Measurements from ENCODE around the gene SMPD4.
"Not testable (repeated sequence)": the region's sequence is repeated elsewhere in the genome, so short reads cannot be mapped to it uniquely, and the experiment has no call there.

SMPD4 gene

GRCh38 chr2:130187268-130187667, 5.9 kb upstream of the SMPD4 start:
- no peak for DNase-seq

DNA sequence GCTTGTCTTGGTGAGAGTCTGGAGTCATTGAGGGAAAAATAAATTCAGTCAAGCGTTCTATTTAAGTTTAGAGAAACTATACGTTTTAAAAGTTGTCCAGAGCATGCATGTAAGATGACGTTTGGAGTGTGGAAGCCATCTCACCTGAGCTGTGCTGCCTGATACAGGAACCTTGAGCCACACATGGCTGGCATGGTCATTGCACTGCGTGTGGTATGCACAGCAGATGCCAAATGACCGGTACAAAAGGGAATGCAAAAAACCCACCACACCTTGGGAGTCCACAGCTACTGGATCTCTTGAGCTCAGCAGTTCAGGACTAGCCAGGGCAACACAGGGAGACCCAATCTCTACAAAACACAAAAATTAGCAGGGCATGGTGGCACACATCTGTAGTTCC, 5.0 kb upstream of the SMPD4 start:
- DNase-seq, result no peak

DNA sequence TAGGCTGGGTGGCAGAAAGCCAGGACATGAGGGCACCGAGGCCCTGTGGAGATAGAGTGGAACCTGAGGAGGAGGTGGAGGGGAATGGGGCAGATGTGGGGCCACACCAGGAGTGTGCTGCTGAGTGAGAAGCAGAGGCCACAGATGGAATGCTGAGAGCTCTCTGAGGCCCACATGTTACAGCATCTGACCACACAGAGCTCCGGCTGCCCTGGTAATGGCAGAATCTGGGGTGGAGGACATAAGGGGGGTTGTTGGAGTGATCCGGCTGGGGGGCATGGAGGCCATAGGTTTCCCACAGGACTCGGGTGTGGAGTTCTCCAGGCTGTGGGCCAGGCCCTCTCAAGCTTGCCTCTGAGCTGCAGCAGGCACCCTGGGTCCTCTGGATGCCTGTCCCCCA, 4.5 kb upstream of the SMPD4 start:
- no peak for DNase-seq

DNA sequence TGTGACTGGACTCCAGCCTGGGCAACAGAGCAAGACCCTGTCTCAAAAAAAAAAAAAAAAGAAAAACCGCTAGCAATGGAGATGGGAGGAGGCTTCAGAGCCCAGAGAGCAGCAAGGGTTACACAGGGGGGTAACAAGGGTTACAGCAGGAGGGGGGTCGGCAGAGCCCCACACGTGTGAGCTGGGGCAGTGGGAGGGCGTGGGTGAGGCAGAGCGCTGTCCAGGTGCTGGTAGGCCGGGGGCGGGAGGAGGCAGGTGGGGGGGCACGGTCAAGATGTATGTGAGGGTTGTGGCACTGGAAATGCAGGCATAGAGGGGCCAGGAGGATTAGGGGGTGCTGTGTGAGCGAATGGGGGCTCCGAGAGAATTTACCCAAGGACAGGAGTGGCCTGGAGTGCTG, 4.0 kb upstream of the SMPD4 start:
- DNase-seq, result no peak

DNA sequence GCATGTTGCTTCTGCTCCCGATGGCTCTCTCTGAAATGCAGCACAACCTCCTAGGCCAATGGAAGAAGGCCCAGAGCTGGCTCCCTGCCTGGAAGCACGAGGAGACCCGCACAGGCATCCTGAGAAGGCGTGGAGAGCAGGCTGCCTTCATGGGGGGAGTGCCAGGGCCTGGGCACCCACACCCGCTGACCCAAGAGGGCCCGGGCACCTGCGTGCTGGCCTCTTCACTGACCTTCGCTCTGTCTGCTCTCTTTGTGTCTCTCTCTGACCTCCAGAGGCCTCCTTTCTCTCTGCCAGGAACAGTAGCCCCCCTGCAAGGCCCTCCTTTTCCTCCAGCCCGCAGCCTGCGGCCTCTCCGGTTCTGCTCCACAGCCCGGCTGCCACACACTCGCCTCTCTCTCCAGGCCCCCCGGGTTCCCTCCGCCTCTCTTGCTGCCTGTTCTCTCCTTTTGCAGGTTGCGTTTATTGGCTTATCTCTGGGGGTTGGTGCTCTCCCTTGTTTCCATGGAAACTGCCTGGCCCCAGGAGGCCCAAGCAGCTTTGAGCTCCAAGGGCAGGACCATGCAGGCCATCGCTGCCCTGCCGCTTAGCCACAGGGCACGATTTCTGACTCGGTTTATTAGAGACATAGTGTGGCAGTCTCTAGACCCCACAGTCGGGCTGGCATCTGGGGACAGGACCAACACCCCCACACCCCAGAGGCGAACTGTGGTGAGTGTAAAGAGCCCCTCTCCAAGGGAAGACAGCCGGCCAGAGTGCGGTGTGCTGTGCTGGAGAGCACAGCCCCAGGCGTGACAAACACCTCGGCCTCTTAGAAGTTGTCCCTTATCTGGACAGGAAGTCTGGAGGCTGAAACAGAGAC, 2.3 kb upstream of the SMPD4 start:
- no peak for DNase-seq

- DNase-seq, result not testable (repeated sequence)
These were observed 1.6 kb upstream of the SMPD4 start for GRCh38 chr2:130182826-130183511.

GRCh38 chr2:130181880-130182682, 679 bp upstream of the SMPD4 start, which contains the start of gene MZT2B:
TSS of gene MZT2B (plus strand) at chr2:130182262. CDS start at chr2:130182283, 21 bp downstream.
- DNase-seq, result peak; percentile 65

GRCh38 chr2:130180404-130181324, 738 bp downstream of the SMPD4 start:
- DNase-seq, result not testable (repeated sequence)

GRCh38 chr2:130174866-130175265, 6.5 kb downstream of the SMPD4 start:
- DNase-seq, result not testable (repeated sequence)

- DNase-seq, result no peak
These were observed 11.5 kb downstream of the SMPD4 start for GRCh38 chr2:130169896-130170295.

DNA sequence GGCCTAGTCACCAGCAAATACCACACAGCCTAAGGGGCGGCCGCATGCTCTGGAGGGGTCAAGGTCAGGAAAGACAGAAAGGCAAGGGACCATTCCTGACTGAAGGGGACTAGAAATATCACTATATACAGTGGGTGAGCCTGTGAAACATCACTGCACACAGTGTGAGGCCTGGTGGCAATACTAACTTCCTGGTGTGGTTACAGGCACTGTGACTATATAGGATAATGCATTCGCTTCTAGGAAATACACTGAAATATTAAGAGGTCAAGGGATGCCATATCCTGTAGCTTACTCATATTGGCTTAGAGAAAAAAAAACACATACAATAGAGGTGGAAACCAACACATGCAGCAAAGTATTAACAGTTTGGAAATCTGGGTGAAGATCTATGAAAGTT, 12.2 kb downstream of the SMPD4 start:
- not testable (repeated sequence) for DNase-seq

DNA sequence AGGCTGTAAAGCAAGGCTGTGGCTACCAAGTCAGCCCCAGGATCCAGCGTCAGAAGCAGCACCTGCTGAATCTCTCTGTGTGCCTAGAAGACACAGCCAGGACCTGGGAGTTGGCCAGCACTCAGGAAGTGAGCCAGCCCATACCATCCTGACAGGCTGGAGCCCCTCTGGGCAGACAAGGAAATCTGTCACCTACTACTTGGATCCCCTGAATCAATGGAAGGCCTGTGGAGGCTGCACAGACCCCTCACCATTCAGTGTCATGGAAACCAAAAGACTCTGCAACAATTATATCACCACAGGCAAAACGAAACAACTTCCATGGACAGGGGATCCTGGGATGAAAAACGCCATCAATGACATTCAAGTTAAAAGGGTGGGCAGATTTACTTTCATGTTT, 14.8 kb downstream of the SMPD4 start:
- not testable (repeated sequence) for DNase-seq

- DNase-seq, result no peak
These were observed 15.9 kb downstream of the SMPD4 start for GRCh38 chr2:130165293-130166016.

DNA sequence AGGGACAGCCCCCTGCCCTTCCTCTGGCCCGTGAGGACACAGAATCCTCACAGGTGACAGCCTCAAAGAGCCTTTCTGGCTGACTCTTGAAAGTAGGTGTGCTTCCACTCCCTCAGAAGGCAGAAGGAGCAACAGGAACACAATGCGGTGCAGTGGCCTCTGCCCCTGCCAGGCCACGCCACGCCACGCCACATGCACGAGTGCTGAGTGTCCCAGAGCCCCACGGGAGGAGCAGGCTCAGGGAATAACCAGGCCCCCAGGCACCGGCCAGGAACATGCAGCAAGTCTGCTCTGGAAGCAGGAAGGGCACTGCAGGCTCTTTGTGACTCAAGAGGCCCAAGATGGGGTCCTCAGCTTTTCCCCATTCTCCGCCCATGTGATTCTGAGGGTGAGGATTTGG, 18.4 kb downstream of the SMPD4 start:
- DNase-seq, result no peak

GRCh38 chr2:130162486-130162885, 18.9 kb downstream of the SMPD4 start:
- DNase-seq, result not testable (repeated sequence)

- not testable (repeated sequence) for DNase-seq
These were observed 20.3 kb downstream of the SMPD4 start for GRCh38 chr2:130160838-130161705.

GRCh38 chr2:130160131-130160530, 21.3 kb downstream of the SMPD4 start:
- DNase-seq, result no peak

- not testable (repeated sequence) for DNase-seq
These were observed 22.0 kb downstream of the SMPD4 start for GRCh38 chr2:130159376-130159775.

DNA sequence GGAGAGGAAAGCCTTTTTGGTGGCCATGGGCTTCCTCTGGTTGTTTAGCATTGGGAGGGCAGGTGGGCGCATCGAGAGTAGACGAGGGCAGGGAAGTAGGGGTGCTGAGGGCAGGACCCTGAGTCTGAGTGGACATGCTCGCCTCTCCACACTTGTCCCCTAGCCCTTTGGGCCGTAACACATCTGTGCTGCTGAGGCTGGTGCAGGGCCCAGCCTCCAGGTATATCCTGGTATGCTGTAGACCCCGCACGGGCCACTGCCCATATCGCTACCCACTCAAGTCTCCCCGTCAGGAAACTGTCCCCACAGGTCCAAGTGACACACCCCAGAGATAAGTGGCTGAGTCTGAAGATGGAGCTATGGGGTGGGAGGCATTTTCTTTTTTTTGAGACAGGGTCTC, 22.8 kb downstream of the SMPD4 start:
- DNase-seq, result no peak

DNA sequence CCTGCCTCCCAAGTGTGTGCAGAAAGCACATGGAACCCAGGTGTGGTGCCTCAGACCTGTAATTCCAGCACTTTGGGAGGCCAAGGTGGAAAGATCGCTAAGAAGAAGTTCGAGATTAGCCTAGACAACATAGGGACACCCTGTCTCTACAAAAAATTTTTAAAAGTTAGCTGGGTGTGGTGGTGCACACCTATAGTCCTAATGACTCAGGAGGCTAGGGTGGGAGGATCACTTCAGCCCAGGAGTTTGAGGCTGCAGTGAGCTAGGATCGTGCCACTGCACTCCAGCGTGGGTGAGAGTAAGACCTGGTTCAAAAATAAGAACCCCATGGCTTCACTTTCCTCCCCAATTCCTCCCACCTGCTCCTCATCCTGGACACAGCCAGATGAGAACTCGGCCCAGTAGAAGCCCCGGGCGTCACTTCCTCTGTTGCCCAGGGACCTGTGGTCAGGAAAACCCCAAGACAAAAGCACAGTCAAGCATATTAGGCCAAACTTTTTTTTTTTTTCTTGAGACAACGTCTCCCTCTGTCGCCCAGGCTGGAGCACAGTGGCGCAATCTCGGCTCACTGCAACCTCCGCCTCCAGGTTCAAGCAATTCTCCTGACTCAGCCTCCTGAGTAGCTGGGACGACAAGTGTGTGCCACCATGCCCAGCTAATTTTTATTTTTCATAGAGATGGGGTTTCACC, 23.4 kb downstream of the SMPD4 start:
- not testable (repeated sequence) for DNase-seq
